Left ventricle myocardium inferior (tissue), 1 donor: Measurements from ENCODE around the gene GJD3. TPM values are rescaled to one million over a fixed set of nuclear protein-coding genes. Genes with fewer than 3 reads are reported as not detected.

ENCODE experiments used
- DNase-seq: peaks from one replicate; pipeline ENCODE4 v3.0.0-alpha.2; 2020
- H3K27ac ChIP-seq: fragments of 200-600 bp; replicated peaks from 2 replicates; pipeline ENCODE4 v1.8.0; 2021
- H3K27me3 ChIP-seq: fragments of 200-600 bp; 2 replicates; pipeline ENCODE4 v1.8.0; 2021; ENCODE audit warnings: low read depth
- H3K36me3 ChIP-seq: fragments of 200-600 bp; 2 replicates; pipeline ENCODE4 v1.8.0; 2021
- H3K4me1 ChIP-seq: fragments of 200-600 bp; 2 replicates; pipeline ENCODE4 v1.8.0; 2021
- H3K4me3 ChIP-seq: fragments of 200-600 bp; 2 replicates; pipeline ENCODE4 v1.8.0; 2021; ENCODE audit warnings: mild to moderate bottlenecking, moderate library complexity
- H3K9me3 ChIP-seq: fragments of 200-600 bp; replicated peaks from 2 replicates; pipeline ENCODE4 v1.8.0; 2021
- CTCF ChIP-seq: fragments of 200-600 bp; IDR thresholded peaks from 2 replicates; pipeline ENCODE4 v1.8.0; 2021; ENCODE audit warnings: antibody characterized with exemption, mild to moderate bottlenecking, borderline replicate concordance
- intact Hi-C: fragments of 100-400 bp; cut with micrococcal nuclease; formaldehyde crosslinking; loops from one replicate; pipeline ENCODE4 v1.11.0; 2022
- total RNA-seq: library from RNA; stranded (reverse); fragmentation: NEBNext Ultra II Directional; extraction: Animal tissue kit (Norgen Biotek cat#: 25700); gene quantifications from one replicate; pipeline ENCODE4 v1.2.1, GENCODE V29; 2021
- donor health status: DM: no; HTN: yes; CAD: no; lungs with severe emphysema.

The GJD3 gene
- total RNA-seq, 1 donor from 2014 or later: 0.88 TPM

- peak overlapping the region; percentile 97 for H3K27ac ChIP-seq
- H3K4me1 ChIP-seq: peaks cover 95% of the 10 kb centered on the region
- H3K27me3 ChIP-seq: no peaks in the 10 kb centered on the region
- DNase-seq: no peak
- no peaks in the 10 kb centered on the region for H3K9me3 ChIP-seq
- intact Hi-C loops: no loop called here
- peaks cover 28% of the 10 kb centered on the region for H3K36me3 ChIP-seq
- H3K4me3 ChIP-seq: peak overlapping the region; percentile 78
- no peak for TF ChIP-seq CTCF
These were observed 17.8 kb downstream of the GJD3 start for GRCh38 chr17:40346765-40347158.

GRCh38 chr17:40345994-40346764 lies 18.4 kb downstream of the GJD3 start:
- Histone ChIP-seq H3K27me3 (no peaks in the 10 kb centered on the region), H3K9me3 (no peaks in the 10 kb centered on the region), H3K4me1 (peaks cover 96% of the 10 kb centered on the region), H3K27ac (peak overlapping the region; percentile 97), H3K4me3 (peak overlapping the region; percentile 78), H3K36me3 (peaks cover 23% of the 10 kb centered on the region)
- TF ChIP-seq CTCF: no peak
- no peak for DNase-seq
- intact Hi-C loops: no loop called here

- H3K4me1 ChIP-seq: peaks cover 96% of the 10 kb centered on the region
- H3K36me3 ChIP-seq: peaks cover 19% of the 10 kb centered on the region
- intact Hi-C loops: no loop called here
- H3K4me3 ChIP-seq: peak overlapping the region; percentile 78
- peak overlapping the region; percentile 97 for H3K27ac ChIP-seq
- TF ChIP-seq CTCF: no peak
- no peaks in the 10 kb centered on the region for H3K9me3 ChIP-seq
- H3K27me3 ChIP-seq: no peaks in the 10 kb centered on the region
- peak; percentile 84 for DNase-seq
These were observed 19.2 kb downstream of the GJD3 start for GRCh38 chr17:40345161-40345993.

- intact Hi-C loops: no loop called here
- peak overlapping the region; percentile 97 for H3K27ac ChIP-seq
- H3K4me1 ChIP-seq: peaks cover 96% of the 10 kb centered on the region
- no peak for DNase-seq
- peaks cover 14% of the 10 kb centered on the region for H3K36me3 ChIP-seq
- H3K27me3 ChIP-seq: no peaks in the 10 kb centered on the region
- H3K4me3 ChIP-seq: peak overlapping the region; percentile 78
- TF ChIP-seq CTCF: no peak
- H3K9me3 ChIP-seq: no peaks in the 10 kb centered on the region
These were observed 19.9 kb downstream of the GJD3 start for GRCh38 chr17:40344421-40345160.
